ENCODE results near the gene PTPN6. TPM values are rescaled to one million over a fixed set of nuclear protein-coding genes. Genes with fewer than 3 reads are reported as not detected.

The PTPN6 gene
- 10 to 100 TPM; 30.6 to 43.2 TPM for total RNA-seq

GRCh38 chr12:6950811-6951540 lies at the start of gene PTPN6:
Gene PTPN6, plus strand, starts transcription at chr12:6951356. Its CDS starts 157 bp downstream, at chr12:6951513.
- Histone ChIP-seq H3K4me1 (replicated peaks) (peaks cover 6% of the 10 kb centered on the region), H3K27ac (no peak within 1 kb of the TSS), H3K27me3 (replicated peaks; ENCODE audit: insufficient read depth) (no peaks in the 10 kb centered on the region), H3K36me3 (no peaks in the 10 kb centered on the region), H3K9me3 (no peaks in the 10 kb centered on the region), H3K4me3 (peak within 1 kb of the TSS; percentile 11 to 14)
- WGBS: 67% methylated on average over 25 of the region's 25 CpGs
- DNase-seq (ENCODE audit: low spot score): no peak
- TF ChIP-seq POLR2A (IDR thresholded peaks at IDR 0.05) (no peak), CTCF (IDR thresholded peaks at IDR 0.05) (no peak), POLR2AphosphoS5 (IDR thresholded peaks at IDR 0.05) (no peak)
- intact Hi-C loops (cut with DNase I): no loop called here

- intact Hi-C loops (cut with DNase I): no loop called here
- no peak for DNase-seq (ENCODE audit: low spot score)
- Histone ChIP-seq H3K27me3 (replicated peaks; ENCODE audit: insufficient read depth) (no peaks in the 10 kb centered on the region), H3K9me3 (no peaks in the 10 kb centered on the region), H3K36me3 (no peaks in the 10 kb centered on the region), H3K4me3 (no peak overlapping the region), H3K4me1 (replicated peaks) (no peaks in the 10 kb centered on the region), H3K27ac (no peak overlapping the region)
- WGBS: 63% methylated on average over 4 of the region's 4 CpGs
- TF ChIP-seq CTCF (IDR thresholded peaks at IDR 0.05) (no peak), POLR2A (IDR thresholded peaks at IDR 0.05) (no peak), POLR2AphosphoS5 (IDR thresholded peaks at IDR 0.05) (no peak)
Measured at GRCh38 chr12:6902448-6902847, 48.7 kb upstream of the PTPN6 start.

- Histone ChIP-seq H3K36me3 (no peaks in the 10 kb centered on the region), H3K27ac (peak overlapping the region in 1 of 2 donors; percentile 78), H3K4me3 (no peak overlapping the region), H3K27me3 (replicated peaks; ENCODE audit: insufficient read depth) (no peaks in the 10 kb centered on the region), H3K9me3 (no peaks in the 10 kb centered on the region), H3K4me1 (replicated peaks) (no peaks in the 10 kb centered on the region)
- intact Hi-C loops (cut with DNase I): no loop called here
- 32% methylated on average over 1 of the region's 1 CpG for whole genome bisulfite sequencing
- no peak for DNase-seq (ENCODE audit: low spot score)
- TF ChIP-seq POLR2A (IDR thresholded peaks at IDR 0.05) (no peak), CTCF (IDR thresholded peaks at IDR 0.05) (no peak), POLR2AphosphoS5 (IDR thresholded peaks at IDR 0.05) (no peak)
Measured at GRCh38 chr12:6903722-6904121, 47.4 kb upstream of the PTPN6 start.

- Histone ChIP-seq H3K4me3 (peak within 1 kb of the TSS; percentile 48 to 60), H3K9me3 (no peaks in the 10 kb centered on the region), H3K27ac (peak within 1 kb of the TSS; percentile 78 to 82), H3K4me1 (replicated peaks) (no peaks in the 10 kb centered on the region), H3K27me3 (replicated peaks; ENCODE audit: insufficient read depth) (no peaks in the 10 kb centered on the region), H3K36me3 (no peaks in the 10 kb centered on the region)
- WGBS: 3% methylated on average over 34 of the region's 34 CpGs
- TF ChIP-seq POLR2AphosphoS5 (IDR thresholded peaks at IDR 0.05): peak; percentile 98
- peak; percentile 50 for TF ChIP-seq POLR2A (IDR thresholded peaks at IDR 0.05)
- TF ChIP-seq CTCF (IDR thresholded peaks at IDR 0.05): no peak
- peak; percentile 97 for DNase-seq (ENCODE audit: low spot score)
- intact Hi-C loops (cut with DNase I): no loop called here
Measured at GRCh38 chr12:6904280-6905276, 46.6 kb upstream of the PTPN6 start, which contains the start of gene LRRC23. Gene LRRC23, plus strand, starts transcription at chr12:6904822. Its CDS starts 812 bp downstream, at chr12:6905634.
